Measurements from ENCODE around the gene LCORL.

- TF ChIP-seq POLR2AphosphoS5 (IDR thresholded peaks at IDR 0.05; ENCODE audit: low read depth, low read length), result no peak
- TF ChIP-seq POLR2A (IDR thresholded peaks at IDR 0.05; ENCODE audit: low read depth, low read length), result no peak
- no peak for TF ChIP-seq TAF1 (IDR thresholded peaks at IDR 0.05; ENCODE audit: low read depth, low read length)
- no peak for TF ChIP-seq SPI1 (IDR thresholded peaks at IDR 0.05; ENCODE audit: low read depth, low read length)
- TF ChIP-seq POU2F2 (IDR thresholded peaks at IDR 0.05; ENCODE audit: low read depth, low read length), result no peak
- no peak for TF ChIP-seq PAX5 (IDR thresholded peaks at IDR 0.05; ENCODE audit: insufficient read depth, low read length, severe bottlenecking)
Observed at GRCh38 chr4:17981063-17981462, 40.5 kb downstream of the LCORL start.

Measured in GM12891 (cell line).